HepG2 (cell line): ENCODE data around the gene MARCHF6.

ENCODE experiments used
- EZH2 ChIP-seq: conservative IDR thresholded peaks from 2 replicates; pipeline ENCODE4 v1.6.1; 2012; ENCODE audit warnings: mild to moderate bottlenecking, low read depth, low read length, moderate library complexity
- MNT ChIP-seq: fragments of 450-650 bp; IDR thresholded peaks from 2 replicates; pipeline ENCODE4 v1.6.1; 2016
- SP1 ChIP-seq, 2 experiments: fragments of 450-650 bp in 1 of 2; sonication (generic) in 1 of 2; formaldehyde crosslinking in 1 of 2; IDR thresholded peaks; 2 replicates each; pipeline versions ENCODE4 v1.4.0 to v1.6.1; 2016 to 2020; ENCODE audit warnings: missing genetic modification reagents in 1 of 2
- ZNF878 ChIP-seq: sonication (generic); formaldehyde crosslinking; IDR thresholded peaks from 2 replicates; pipeline ENCODE4 v1.8.1; 2023; ENCODE audit warnings: mild to moderate bottlenecking, missing genetic modification reagents, moderate library complexity
- TF ChIP-seq, protein P1 (sequence below): sonication (generic); formaldehyde crosslinking; IDR thresholded peaks from 2 replicates; pipeline ENCODE4 v1.9.0; 2022; ENCODE audit warnings: missing genetic modification reagents, mild to moderate bottlenecking, borderline replicate concordance

- no peak for TF ChIP-seq MNT
- no peak for TF ChIP-seq ZNF878 (CRISPR knock-in tag)
- TF ChIP-seq, protein P1, sequence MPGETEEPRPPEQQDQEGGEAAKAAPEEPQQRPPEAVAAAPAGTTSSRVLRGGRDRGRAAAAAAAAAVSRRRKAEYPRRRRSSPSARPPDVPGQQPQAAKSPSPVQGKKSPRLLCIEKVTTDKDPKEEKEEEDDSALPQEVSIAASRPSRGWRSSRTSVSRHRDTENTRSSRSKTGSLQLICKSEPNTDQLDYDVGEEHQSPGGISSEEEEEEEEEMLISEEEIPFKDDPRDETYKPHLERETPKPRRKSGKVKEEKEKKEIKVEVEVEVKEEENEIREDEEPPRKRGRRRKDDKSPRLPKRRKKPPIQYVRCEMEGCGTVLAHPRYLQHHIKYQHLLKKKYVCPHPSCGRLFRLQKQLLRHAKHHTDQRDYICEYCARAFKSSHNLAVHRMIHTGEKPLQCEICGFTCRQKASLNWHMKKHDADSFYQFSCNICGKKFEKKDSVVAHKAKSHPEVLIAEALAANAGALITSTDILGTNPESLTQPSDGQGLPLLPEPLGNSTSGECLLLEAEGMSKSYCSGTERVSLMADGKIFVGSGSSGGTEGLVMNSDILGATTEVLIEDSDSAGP (CRISPR knock-in tag), result no peak
- TF ChIP-seq SP1 (IDR thresholded peaks at IDR 0.05), result no peak
- no peak for TF ChIP-seq SP1 (CRISPR knock-in tag; IDR thresholded peaks at IDR 0.05)
- no peak for TF ChIP-seq EZH2
Measured at GRCh38 chr5:10352430-10353240, 860 bp upstream of the MARCHF6 start.
